GM04503 (cell line): Measurements from ENCODE around the gene PLRG1.

Source experiments
- DNase-seq: peaks from one replicate; pipeline ENCODE4 v3.0.0-alpha.2; 2012; ENCODE audit warnings: low read depth

The PLRG1 gene

DNA sequence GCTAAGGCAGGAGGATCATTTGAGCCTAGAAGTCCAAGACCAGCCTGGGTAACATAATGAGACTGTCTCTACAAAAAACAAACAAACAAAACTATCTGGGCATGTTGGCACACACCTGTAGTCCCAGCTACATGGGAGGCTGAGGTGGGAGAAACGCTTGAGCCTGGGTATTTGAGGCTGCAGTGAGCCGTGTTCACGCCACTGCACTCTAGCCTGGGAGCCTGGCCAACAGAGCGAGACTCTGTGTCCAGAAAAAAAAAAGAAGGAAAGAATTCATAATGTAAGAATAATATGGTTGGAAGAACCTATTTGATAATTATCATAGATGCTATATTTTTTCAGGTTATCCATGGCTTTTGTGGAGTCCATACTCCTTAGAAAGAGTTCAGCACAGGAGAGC lies 32.6 kb downstream of the PLRG1 start:
- no peak for DNase-seq

DNA sequence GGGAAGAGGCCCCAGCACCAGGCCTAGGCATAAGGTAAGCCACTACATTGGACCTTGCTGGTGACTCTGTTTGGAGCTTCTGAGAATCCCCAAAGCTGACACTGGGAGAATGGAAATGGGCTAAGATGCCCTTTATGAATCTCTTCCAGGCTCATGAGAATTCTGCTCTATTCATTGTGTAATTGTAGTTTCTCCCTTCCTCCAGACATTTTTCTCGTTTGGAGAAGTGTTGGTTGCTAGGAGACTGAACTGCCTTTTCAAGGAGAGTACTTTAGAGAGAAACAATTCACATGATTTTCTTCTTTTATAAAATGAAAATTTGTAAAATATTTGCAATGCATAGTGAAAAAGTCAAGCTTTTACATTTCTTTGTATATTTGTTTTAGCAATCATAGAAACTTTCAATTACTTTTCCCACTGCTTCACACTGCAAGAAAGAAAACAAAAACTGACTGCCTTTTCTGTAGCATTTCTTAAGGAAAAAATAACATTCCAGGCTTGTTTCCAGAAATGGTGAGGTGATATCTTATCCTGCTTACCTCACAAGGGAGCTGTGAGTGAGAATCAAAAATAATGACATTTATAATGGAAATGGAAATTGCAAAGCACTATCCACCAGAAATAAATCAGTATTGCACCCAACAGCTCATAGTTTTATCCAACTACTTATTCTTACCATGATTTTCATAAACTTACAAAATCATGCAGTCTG lies 33.7 kb downstream of the PLRG1 start:
- no peak for DNase-seq

DNA sequence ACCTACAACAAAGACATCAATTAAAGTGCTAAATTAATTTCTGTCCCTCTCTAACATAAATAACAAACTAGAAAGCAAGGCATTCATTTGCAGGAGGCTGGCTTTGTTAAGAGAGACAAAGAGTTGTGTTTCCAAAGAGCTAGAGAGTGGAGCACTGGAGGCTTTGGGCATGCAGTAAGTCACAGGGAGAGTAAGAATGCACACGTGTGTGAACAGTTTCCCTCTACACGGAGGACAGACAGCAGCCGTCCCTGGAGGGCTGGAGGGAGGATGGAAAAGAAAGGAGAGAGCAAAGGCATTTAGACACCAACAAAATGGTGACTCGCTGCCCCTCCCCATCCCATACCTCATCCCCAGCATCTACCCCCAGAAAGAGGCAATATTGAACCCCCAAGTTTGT lies 38.2 kb downstream of the PLRG1 start:
- DNase-seq, result no peak

DNA sequence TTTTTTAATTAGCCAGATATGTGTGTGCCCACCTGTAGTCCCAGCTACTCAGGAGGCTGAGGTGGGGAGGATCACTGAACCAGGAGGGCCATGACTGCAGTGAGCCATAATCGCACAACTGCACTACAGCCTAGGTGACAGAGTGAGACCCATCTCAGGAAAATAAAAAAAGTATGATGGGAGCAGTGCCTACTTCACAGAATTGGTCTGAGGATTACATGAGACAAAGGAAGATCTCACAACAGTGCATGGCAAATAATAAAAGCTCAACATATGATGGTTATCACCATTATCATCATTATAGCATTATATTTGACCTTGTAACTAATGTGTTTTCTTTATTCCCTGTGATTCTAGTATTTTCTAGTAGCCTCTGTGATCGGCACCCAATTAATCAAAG lies 38.7 kb downstream of the PLRG1 start:
- DNase-seq, result no peak

DNA sequence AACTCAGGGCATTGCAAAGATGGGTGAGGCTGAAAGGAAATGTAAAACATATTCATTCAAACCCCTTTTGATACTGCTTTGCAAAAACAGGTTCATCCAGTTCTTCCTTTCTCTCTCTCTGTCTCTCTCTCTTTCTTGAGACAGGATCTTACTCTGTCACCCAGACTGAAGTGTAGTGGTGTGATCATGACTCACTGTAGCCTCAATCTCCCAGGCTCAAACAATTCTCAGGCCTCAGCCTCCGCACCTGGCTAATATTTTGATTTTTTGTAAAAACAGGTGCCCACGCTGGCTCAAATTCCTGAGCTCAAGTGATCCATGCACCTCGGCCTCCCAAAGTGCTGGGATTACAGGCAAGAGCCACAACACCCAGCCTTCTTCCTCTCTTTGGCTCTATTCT lies 43.0 kb downstream of the PLRG1 start:
- no peak for DNase-seq

DNA sequence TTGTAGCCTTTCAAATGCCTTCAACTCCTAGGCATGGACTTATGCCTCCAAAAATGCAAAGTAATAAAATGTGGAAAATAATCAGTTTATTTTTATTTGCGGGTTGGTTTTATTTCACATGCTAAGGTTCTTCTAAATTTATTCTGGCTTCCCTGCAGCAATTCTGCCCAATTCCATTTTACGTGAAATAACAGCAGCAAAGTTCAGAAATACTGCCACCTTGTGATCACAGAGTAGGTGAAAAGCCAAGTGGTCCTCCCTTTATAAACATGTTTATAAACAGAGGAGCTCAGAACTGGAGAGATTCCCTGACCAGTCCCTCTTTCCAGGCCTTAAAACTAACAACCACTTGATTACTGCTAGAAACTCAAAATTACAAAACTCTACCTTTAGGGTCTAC lies 43.9 kb downstream of the PLRG1 start:
- peak; percentile 7 for DNase-seq

DNA sequence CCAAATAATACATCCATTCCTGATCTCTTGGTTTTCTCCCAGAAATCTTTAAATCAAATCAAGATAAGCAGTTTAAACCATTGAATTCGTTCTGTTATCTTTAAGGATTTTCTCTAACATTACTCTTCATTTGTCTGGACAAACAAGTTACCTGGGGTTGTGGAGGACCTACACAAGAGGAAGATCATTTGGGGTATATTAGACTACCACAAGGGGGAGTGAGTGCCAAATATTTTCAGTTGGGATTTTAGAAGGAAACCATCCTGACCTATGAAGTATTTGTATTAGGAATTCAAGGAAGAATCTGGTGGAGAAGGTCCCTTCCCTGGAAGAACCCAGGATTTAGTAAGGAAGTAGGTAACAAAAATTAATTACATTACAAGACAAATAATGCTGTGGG lies 46.6 kb downstream of the PLRG1 start:
- no peak for DNase-seq

DNA sequence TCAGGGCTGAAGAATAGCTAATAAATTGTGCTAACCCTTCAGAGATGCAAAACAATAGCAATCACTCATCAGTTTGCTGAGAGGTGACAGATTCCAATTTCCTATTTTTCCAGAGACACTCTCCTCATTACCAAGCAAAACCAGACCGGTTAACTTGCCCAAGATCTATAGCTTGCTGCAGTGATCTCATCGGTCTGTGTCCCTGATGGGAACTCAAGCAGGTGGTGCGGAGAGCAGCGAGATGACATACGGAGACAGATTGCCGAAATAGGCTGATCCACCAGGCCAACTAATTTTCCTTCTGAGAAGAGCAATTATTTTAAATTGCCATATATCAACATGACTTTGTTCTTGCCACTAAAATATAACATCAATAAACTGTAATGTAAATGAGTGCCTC lies 48.1 kb downstream of the PLRG1 start:
- no peak for DNase-seq

DNA sequence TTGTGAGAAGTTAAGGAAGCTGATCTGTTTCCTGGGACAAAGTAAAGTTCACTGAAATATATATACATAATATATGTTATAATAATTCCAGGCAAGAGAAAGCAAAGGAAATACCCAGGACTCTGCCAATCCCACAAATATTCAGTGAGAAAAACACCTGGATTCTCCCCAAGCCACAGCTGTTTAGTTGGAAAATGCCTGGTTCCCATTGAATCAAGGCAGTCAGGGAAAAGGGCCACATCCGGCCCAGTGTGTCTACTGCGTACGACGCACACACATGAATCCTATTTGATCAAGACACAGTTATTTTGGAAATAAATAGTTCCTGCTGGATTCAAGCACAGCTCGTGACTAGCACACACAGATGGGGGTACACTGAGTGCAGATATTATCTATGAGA lies 52.3 kb downstream of the PLRG1 start:
- DNase-seq, result no peak

DNA sequence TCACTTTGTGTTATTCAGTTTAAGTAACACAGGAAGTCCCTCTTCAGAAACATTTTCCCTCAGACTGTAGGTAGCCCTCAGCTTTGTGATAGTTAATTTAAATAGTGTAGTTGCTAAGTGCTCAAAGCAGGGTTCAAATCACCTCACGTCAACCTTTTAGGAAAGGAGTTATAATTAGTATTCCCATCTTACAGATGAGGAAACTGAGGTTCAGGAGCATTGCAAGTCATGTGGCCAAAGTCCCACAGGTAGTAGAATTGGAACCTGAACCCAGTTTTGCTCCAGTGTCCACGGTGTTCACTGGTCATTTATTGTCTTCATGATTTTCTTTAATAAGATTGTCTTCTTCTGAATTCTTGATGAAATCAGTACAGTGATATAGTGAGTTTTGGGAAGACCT lies 54.3 kb downstream of the PLRG1 start:
- DNase-seq, result no peak

DNA sequence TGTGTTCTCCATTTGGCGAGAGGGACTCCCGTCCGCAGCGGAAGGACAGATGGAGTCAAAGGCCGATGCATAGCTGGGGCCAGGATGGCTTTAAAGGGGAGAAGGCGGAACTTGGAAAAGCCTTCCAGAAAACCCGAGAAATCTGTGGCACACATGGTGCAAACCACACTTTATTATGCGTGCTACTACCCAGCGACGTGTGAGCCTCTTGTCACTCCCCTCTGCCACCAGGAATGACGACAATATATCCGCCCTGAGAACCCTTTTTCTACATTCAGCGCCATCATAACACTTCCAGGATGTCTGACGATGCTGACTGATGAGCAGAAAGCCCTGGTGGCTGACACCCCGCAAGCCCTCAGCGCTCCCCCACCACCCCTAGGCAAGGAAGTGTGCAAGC lies 57.9 kb downstream of the PLRG1 start:
- DNase-seq, result no peak

DNA sequence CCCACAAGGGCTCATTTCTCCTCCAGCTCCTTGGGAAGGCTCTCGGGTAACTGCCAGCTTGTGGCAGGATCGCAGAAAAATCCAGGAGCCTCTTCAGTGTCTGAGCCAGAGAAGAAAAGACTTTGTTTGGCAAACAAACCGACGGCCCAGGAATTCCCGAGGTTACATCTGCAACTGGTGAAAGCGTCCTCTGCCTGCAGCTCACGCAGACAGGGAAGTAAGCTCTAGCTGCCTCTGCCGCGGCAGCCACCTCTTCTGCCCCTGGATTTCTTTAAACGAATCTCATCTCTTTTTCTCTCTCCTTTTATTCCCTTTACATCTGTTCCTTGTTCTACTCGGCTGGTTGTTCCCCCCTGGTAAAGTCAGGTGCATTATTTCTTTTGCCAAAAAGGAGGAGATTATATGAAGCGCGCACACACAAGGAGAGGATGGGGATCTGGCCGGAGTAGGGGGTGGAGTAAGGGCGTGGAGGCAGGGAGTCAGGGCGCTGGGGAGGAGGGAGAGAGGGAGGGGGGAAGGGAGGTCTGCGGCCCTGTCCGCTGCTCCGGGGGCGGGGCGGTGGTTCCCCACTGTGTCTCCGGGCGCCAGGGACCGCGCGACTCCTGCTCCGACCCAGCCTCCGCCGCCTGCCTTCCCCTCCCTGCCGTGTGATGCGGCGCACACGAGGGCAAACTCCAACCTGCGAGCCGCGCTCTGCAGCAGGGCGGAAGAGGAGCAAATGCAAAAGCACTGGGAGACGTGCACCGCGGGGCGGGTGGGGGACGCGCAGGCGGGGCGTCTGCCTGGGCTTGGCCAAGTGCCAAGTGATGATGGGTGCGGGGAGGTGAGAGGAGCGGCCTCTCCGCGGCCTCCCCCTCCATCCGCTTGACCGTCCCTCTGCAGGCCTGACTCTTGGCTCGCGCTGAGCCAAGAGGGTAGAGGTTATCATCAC lies 58.6 kb downstream of the PLRG1 start, which contains the start of gene DCHS2:
Gene DCHS2 (minus strand): TSS at position 459 of the 931 bp plus-strand sequence. CDS start 444 bp downstream, at position 15.
- no peak for DNase-seq

DNA sequence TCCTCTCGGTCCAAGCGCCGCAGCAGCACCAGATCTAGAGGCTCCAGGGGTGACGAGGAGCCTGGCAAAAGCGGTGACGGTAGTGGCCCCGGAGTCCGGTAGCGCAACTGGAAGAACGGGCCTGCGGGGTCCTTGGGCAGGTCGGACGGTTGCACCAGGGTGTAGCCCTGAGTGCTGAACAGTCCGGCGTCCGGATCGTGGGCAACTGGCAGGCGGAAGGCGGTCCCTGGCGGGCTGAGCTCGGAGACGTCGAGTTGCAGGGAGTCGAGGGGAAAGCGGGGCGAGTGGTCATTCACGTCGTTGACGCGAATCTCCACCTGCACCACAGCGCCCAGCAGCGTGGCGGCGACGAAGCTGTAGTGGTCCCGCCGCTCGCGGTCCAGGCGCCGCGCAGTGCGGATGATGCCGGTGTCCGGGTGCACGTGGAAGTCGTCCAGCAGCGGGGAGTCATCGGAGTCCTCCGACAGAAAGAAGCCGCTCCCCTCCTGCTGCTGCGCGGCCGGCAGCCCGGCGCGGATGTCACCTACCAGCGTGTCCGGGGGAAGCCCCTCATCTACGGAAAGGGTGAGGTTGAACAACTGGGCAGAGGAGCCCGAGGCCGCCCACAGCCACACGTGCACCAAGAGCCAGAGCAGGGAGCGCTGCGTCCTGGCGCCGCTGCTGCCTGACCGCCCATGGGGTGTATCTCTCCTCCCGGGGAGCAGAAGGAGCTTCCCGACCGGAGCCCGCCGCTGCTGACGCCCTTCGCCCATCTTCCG lies 59.4 kb downstream of the PLRG1 start:
- DNase-seq, result no peak

DNA sequence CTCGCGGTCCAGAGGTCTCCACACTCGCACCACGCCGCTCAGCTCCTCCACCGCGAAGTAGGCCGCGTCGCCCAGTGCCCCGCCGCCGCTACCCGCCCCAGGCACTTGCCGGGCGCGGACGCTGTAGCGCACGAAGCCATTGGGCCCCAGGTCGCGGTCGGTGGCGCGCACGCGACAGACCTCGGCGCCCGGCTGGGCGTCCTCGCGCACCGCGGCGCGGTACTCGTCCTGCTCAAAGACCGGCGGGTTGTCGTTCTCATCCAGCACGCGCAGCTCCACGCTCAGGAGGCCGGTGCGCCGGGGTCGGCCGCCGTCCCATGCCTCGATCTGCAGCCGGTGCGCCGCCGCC lies 60.0 kb downstream of the PLRG1 start:
- no peak for DNase-seq

DNA sequence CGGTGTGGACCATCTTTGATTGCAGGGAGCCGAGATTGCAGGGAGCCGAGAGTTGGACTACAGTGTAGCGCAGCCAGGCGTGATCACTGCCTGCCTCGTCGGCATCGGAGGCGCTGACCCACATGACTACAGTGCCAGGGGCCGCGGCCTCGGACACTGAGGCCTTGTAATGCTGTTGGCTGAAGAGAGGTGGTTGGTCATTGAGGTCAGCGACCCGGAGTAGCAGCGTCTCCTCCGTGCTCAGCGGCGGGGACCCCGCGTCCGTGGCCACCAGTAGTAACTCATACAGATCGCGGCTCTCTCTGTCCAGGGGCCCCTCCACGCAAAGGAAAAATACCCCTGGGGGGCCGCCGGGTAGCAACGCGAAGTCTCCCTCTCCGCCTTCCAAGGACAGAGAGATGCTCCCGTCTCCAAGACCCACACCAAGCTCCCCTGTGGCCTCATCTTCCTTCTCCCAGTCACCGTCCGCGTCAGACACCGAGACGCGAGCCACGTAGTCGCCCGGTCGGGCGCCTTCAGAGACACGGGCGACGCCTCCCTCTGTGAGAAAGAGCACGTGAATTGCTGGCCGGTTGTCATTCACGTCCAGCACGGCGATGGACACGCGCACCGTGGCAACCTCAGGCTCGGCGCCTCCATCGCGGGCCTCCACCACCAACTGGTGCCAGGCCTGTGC lies 60.5 kb downstream of the PLRG1 start:
- DNase-seq, result no peak

DNA sequence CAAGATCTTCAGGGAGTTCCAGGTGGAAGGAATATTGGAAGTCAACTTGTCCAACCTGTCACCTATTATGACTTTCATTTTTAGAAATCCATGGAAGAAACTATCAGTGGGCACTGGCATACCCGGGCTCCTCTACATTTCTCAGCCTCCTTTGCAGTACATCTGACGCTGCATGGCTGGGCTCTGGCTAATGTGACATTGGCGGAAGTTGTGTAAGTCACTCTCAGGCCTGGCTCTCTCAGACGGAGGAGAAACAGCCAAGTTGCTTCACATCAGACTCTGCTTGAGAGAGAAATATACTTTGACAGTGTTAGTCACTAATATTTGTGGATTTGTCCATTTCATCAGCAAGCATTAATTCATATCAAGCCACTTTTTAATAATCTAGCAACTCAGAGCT lies 63.1 kb downstream of the PLRG1 start:
- no peak for DNase-seq

DNA sequence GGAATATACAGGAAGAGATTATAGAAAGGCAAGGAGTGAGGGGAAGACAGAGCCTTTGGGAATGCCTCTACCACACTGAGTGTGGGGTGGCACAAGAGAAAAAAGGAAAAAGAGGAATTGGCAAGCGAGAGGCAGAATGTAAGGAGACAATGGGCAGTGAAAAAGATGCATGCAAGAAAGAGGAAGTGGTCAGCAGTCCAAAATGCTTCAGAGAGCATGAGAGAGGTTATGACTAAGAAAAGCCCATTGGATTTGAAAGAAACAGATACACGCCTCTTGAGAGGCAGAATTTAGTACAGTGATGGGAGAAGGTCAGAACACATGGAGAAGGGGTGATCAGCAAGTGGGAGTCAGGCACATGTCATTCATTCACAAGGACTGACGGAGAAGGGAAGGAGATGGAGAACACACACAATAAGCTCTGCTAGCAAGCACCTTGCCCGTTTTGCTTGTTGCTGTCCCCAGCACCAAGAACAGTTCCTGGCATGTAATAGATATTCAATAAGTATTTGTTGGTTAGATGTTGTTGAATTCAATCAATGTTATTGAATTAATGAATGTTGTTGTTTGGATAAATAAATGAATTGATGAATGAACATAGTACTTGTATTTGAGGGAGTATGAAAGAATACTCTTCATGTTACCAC lies 65.0 kb downstream of the PLRG1 start:
- no peak for DNase-seq
